SK-N-MC (cell line): ENCODE data around the gene ABHD13.
"Not testable (repeated sequence)": the region's sequence is repeated elsewhere in the genome, so short reads cannot be mapped to it uniquely, and the experiment has no call there.

ENCODE experiments used
- EZH2 ChIP-seq: fragments of 200-600 bp; sonication (generic); IDR thresholded peaks from one replicate; pipeline ENCODE4 v1.6.1; 2017; ENCODE audit warnings: antibody characterized with exemption
- FOXP2 ChIP-seq: optimal IDR thresholded peaks from 2 replicates; pipeline ENCODE3; 2011; ENCODE audit warnings: mild to moderate bottlenecking, moderate library complexity; ENCODE audit not compliant: insufficient read depth; ENCODE audit errors: extremely low read length, control extremely low read depth
- POLR2AphosphoS5 ChIP-seq: IDR thresholded peaks from 2 replicates; pipeline ENCODE4 v1.6.1; 2012; ENCODE audit warnings: mild to moderate bottlenecking, low read depth, low read length, borderline replicate concordance

DNA sequence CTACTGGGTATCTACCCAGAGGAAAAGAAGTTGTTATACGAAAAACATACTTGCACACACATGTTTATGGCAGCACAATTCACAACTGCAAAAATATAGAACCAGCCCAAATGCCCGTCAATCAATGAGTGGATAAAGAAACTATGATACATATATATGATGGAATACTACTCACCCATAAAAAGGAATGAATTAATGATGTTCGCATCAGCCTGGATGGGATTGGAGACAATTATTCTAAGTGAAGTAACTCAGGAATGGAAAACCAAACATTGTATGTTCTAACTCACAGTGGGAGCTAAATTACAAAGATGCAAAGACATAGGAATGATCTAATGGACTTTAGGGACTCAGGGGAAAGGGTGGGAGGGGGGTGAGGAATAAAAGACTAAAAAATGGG, 49.7 kb downstream of the ABHD13 start:
- TF ChIP-seq EZH2, POLR2AphosphoS5, FOXP2: not testable (repeated sequence)
